DND-41 (cell line): ENCODE measurements around the gene BRPF3.

Source experiments
- ATAC-seq: fragments of 200-7000 bp; cut with Tn5 transposase; 3 replicates; pipeline ENCODE4 v1.9.1; 2021; ENCODE audit warnings: low read depth; ENCODE audit not compliant: insufficient read depth
- DNase-seq: peaks from one replicate; pipeline ENCODE4 v3.0.0-alpha.2; 2020
- H2AFZ ChIP-seq: 2 replicates; pipeline ENCODE4 v1.6.0; 2012; ENCODE audit warnings: low read depth, low read length
- H3K27ac ChIP-seq: 2 replicates; pipeline ENCODE4 v1.5.1; 2012; ENCODE audit warnings: low read length, inconsistent platforms
- H3K27me3 ChIP-seq: fragments of 200-600 bp; sonication (generic); 2 replicates; pipeline ENCODE4 v1.6.0; 2012; ENCODE audit warnings: low read length, mild to moderate bottlenecking, inconsistent platforms; ENCODE audit not compliant: insufficient read depth, poor library complexity
- H3K36me3 ChIP-seq: 2 replicates; pipeline ENCODE4 v1.5.1; 2012; ENCODE audit warnings: low read length, inconsistent platforms; ENCODE audit not compliant: insufficient read depth
- H3K4me1 ChIP-seq: 2 replicates; pipeline ENCODE4 v1.5.1; 2012; ENCODE audit warnings: mild to moderate bottlenecking, low read length; ENCODE audit not compliant: insufficient read depth
- H3K4me2 ChIP-seq: 2 replicates; pipeline ENCODE4 v1.6.0; 2012; ENCODE audit warnings: mild to moderate bottlenecking, moderate library complexity, low read length, inconsistent platforms; ENCODE audit not compliant: insufficient read depth
- H3K4me3 ChIP-seq, 2 experiments: fragments of 200-600 bp in 1 of 2; shearing (Covaris generic) in 1 of 2; 2 replicates each; pipeline ENCODE4 v1.5.1; 2012 to 2016; ENCODE audit warnings: inconsistent platforms in 2 of 2, low read length in 2 of 2, mild to moderate bottlenecking in 2 of 2, low read depth in 1 of 2, moderate library complexity in 1 of 2
- H3K79me2 ChIP-seq: 2 replicates; pipeline ENCODE4 v1.6.0; 2012; ENCODE audit warnings: low read length, inconsistent platforms; ENCODE audit not compliant: insufficient read depth
- H3K9ac ChIP-seq: 2 replicates; pipeline ENCODE4 v1.6.0; 2012; ENCODE audit warnings: low read depth, mild to moderate bottlenecking, inconsistent platforms, low read length, moderate library complexity
- H3K9me3 ChIP-seq: 2 replicates; pipeline ENCODE4 v1.5.1; 2012; ENCODE audit warnings: low read length, moderate library complexity, mild to moderate bottlenecking, inconsistent platforms; ENCODE audit not compliant: insufficient read depth, severe bottlenecking
- H4K20me1 ChIP-seq: 2 replicates; pipeline ENCODE4 v1.6.0; 2012; ENCODE audit warnings: low read length; ENCODE audit not compliant: insufficient read depth
- EZH2 ChIP-seq: IDR thresholded peaks from 3 replicates; pipeline ENCODE4 v1.6.1; 2012; ENCODE audit warnings: borderline replicate concordance, low read depth, mild to moderate bottlenecking, moderate library complexity, low read length, inconsistent platforms; ENCODE audit not compliant: severe bottlenecking
- TF ChIP-seq, protein P1 (sequence below): IDR thresholded peaks from 2 replicates; pipeline ENCODE4 v1.5.1; 2012; ENCODE audit warnings: borderline replicate concordance, low read length, moderate library complexity, mild to moderate bottlenecking; ENCODE audit not compliant: poor library complexity, severe bottlenecking; ENCODE audit errors: extremely low read depth

BRPF3 gene

DNA sequence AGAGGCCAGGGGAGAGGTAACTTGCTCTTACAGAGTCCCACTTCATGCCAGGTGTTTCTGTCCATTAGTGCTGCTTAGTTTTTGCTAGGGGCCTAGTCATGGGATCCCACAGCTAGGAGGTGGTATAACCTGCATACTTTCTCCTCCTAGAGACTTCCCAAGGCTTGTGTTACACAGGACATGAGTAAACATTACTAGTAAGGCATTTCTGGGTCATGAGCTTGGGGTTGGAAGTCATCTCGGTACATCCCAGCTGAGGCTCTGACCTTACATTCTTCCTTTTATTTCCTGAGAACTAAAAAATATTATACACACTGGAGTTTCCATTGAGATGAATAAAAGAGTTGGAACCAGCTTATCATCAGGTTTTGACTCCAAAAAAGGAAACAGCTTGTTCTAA lies 52.4 kb downstream of the BRPF3 start:
- Histone ChIP-seq H3K27ac (no peak overlapping the region), H2AFZ (no peak overlapping the region), H3K4me1 (no peaks in the 10 kb centered on the region), H3K4me3 (no peak overlapping the region), H3K4me2 (no peak overlapping the region), H4K20me1 (no peaks in the 10 kb centered on the region), H3K36me3 (no peaks in the 10 kb centered on the region), H3K9ac (no peak overlapping the region), H3K79me2 (no peaks in the 10 kb centered on the region), H3K27me3 (no peaks in the 10 kb centered on the region), H3K9me3 (no peaks in the 10 kb centered on the region)
- no peak for TF ChIP-seq EZH2
- TF ChIP-seq, protein P1, sequence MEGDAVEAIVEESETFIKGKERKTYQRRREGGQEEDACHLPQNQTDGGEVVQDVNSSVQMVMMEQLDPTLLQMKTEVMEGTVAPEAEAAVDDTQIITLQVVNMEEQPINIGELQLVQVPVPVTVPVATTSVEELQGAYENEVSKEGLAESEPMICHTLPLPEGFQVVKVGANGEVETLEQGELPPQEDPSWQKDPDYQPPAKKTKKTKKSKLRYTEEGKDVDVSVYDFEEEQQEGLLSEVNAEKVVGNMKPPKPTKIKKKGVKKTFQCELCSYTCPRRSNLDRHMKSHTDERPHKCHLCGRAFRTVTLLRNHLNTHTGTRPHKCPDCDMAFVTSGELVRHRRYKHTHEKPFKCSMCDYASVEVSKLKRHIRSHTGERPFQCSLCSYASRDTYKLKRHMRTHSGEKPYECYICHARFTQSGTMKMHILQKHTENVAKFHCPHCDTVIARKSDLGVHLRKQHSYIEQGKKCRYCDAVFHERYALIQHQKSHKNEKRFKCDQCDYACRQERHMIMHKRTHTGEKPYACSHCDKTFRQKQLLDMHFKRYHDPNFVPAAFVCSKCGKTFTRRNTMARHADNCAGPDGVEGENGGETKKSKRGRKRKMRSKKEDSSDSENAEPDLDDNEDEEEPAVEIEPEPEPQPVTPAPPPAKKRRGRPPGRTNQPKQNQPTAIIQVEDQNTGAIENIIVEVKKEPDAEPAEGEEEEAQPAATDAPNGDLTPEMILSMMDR: no peak
- no peak for ATAC-seq
- DNase-seq: no peak

GRCh38 chr6:36249536-36249935 lies 53.0 kb downstream of the BRPF3 start:
- no peaks in the 10 kb centered on the region for H3K27me3 ChIP-seq

GRCh38 chr6:36252005-36252404 lies 55.5 kb downstream of the BRPF3 start:
- Histone ChIP-seq H3K27ac (no peak overlapping the region), H4K20me1 (no peaks in the 10 kb centered on the region), H3K9ac (no peak overlapping the region), H2AFZ (no peak overlapping the region), H3K79me2 (no peaks in the 10 kb centered on the region), H3K9me3 (no peaks in the 10 kb centered on the region), H3K4me3 (no peak overlapping the region), H3K27me3 (no peaks in the 10 kb centered on the region), H3K4me1 (no peaks in the 10 kb centered on the region), H3K4me2 (no peak overlapping the region), H3K36me3 (no peaks in the 10 kb centered on the region)
- TF ChIP-seq, protein P1: no peak
- TF ChIP-seq EZH2: no peak
- no peak for ATAC-seq
- DNase-seq: no peak

More at GRCh38 chr6:36249536-36249935, 53.0 kb downstream of the BRPF3 start:
- H2AFZ ChIP-seq: no peak overlapping the region
- TF ChIP-seq EZH2: no peak
- TF ChIP-seq, protein P1: no peak
- no peaks in the 10 kb centered on the region for H3K36me3 ChIP-seq
- DNase-seq (no peak), ATAC-seq (no peak)
- H3K4me2 ChIP-seq: no peak overlapping the region
- no peaks in the 10 kb centered on the region for H3K4me1 ChIP-seq
- no peak overlapping the region for H3K27ac ChIP-seq
- no peak overlapping the region for H3K4me3 ChIP-seq
- no peak overlapping the region for H3K9ac ChIP-seq
- H4K20me1 ChIP-seq: no peaks in the 10 kb centered on the region
- no peaks in the 10 kb centered on the region for H3K79me2 ChIP-seq
- no peaks in the 10 kb centered on the region for H3K9me3 ChIP-seq
